Endothelial cell of umbilical vein (primary cell): Measurements from ENCODE around the gene LDLRAD4. TPM values are rescaled to one million over a fixed set of nuclear protein-coding genes. Genes with fewer than 3 reads are reported as not detected.

Source experiments
- BruUV-seq: library from RNA; stranded (reverse); fragments of 400-500 nt; replicated peaks from 2 replicates; lab custom pipeline; 2021; lab: Mats Ljungman, UMichigan
- CTCF ChIA-PET: fragments of 300-600, 350-600 bp; sonication (Branson Sonifier 250); formaldehyde crosslinking; loops from one replicate; lab custom pipeline; 2021; ENCODE audit warnings: antibody characterized with exemption, inconsistent platforms; lab: Charles Lee
- POLR2A ChIA-PET: fragments of 300-600, 350-600 bp; sonication (Branson Sonifier 250); formaldehyde crosslinking; loops from one replicate; lab custom pipeline; 2021; ENCODE audit warnings: antibody characterized with exemption, inconsistent platforms; lab: Charles Lee
- DNase-seq: peaks from one replicate; pipeline ENCODE4 v3.0.0-alpha.2; 2011; ENCODE audit warnings: low read depth, low spot score
- FAIRE-seq: peaks from 2 replicates; lab custom pipeline; 2011; peaks lifted over from hg19 to GRCh38; lab: Jason Lieb, UNC
- H2AFZ ChIP-seq: 2 replicates; pipeline ENCODE4 v1.6.0; 2012; ENCODE audit warnings: low read depth, low read length, control low read depth, inconsistent platforms
- H3K27ac ChIP-seq: 2 replicates; pipeline ENCODE4 v1.5.1; 2011; ENCODE audit warnings: low read depth, mild to moderate bottlenecking, control low read depth, low read length, moderate library complexity; ENCODE audit not compliant: insufficient read depth
- H3K27me3 ChIP-seq, 2 experiments: 2 replicates each; pipeline versions ENCODE4 v1.6.0 to v1.6.1; 2011; ENCODE audit warnings: low read length in 2 of 2, mixed read lengths in 1 of 2; ENCODE audit not compliant: control insufficient read depth in 2 of 2, insufficient read depth in 2 of 2
- H3K36me3 ChIP-seq, 2 experiments: 2 replicates in 1 of 2; 3 replicates in 1 of 2; pipeline ENCODE4 v1.5.1; 2011; ENCODE audit warnings: low read length in 2 of 2, mild to moderate bottlenecking in 1 of 2, moderate library complexity in 1 of 2; ENCODE audit not compliant: control insufficient read depth in 2 of 2, insufficient read depth in 2 of 2; ENCODE audit errors: extremely low read depth in 1 of 2
- H3K4me1 ChIP-seq: 3 replicates; pipeline ENCODE4 v1.5.1; 2011; ENCODE audit warnings: mild to moderate bottlenecking, low read length; ENCODE audit not compliant: control insufficient read depth, insufficient read depth; ENCODE audit errors: extremely low read depth
- H3K4me2 ChIP-seq: 2 replicates; pipeline ENCODE4 v1.6.1; 2011; ENCODE audit warnings: low read length, control low read depth, mixed read lengths; ENCODE audit not compliant: insufficient read depth
- H3K4me3 ChIP-seq, 3 experiments: fragments of 200-600 bp in 1 of 3; sonication (generic), shearing (Covaris generic) in 1 of 3; replicated peaks in 1 of 3; 2 replicates each; pipeline ENCODE4 v1.5.1; 2011 to 2016; ENCODE audit warnings: control low read depth in 3 of 3, low read length in 3 of 3, mild to moderate bottlenecking in 2 of 3, inconsistent platforms in 1 of 3, low read depth in 1 of 3, moderate library complexity in 1 of 3; ENCODE audit not compliant: insufficient read depth in 1 of 3
- H3K79me2 ChIP-seq: 2 replicates; pipeline ENCODE4 v1.6.0; 2012; ENCODE audit warnings: low read length, inconsistent platforms; ENCODE audit not compliant: control insufficient read depth, insufficient read depth
- H3K9ac ChIP-seq: replicated peaks from 2 replicates; pipeline ENCODE3; 2011; ENCODE audit warnings: low read length, control low read depth; ENCODE audit not compliant: insufficient read depth; ENCODE audit errors: extremely low read depth
- H3K9me1 ChIP-seq: replicated peaks from 3 replicates; pipeline ENCODE4 v1.6.0; 2011; ENCODE audit warnings: mild to moderate bottlenecking, low read length; ENCODE audit not compliant: control insufficient read depth, insufficient read depth; ENCODE audit errors: extremely low read depth
- H3K9me3 ChIP-seq: replicated peaks from 2 replicates; pipeline ENCODE4 v1.5.1; 2012; ENCODE audit warnings: low read length, inconsistent platforms; ENCODE audit not compliant: control insufficient read depth, insufficient read depth
- H4K20me1 ChIP-seq: replicated peaks from 2 replicates; pipeline ENCODE3; 2011; ENCODE audit warnings: mild to moderate bottlenecking, low read length; ENCODE audit not compliant: control insufficient read depth, insufficient read depth; ENCODE audit errors: extremely low read depth
- EZH2 ChIP-seq: IDR thresholded peaks from 2 replicates; pipeline ENCODE4 v1.6.1; 2012; ENCODE audit warnings: borderline replicate concordance, low read depth, mild to moderate bottlenecking, moderate library complexity, low read length, inconsistent platforms; ENCODE audit not compliant: severe bottlenecking
- FOS ChIP-seq: IDR thresholded peaks from 2 replicates; pipeline ENCODE4 v1.6.1; 2011; ENCODE audit warnings: mild to moderate bottlenecking, low read length, moderate library complexity, borderline replicate concordance; ENCODE audit not compliant: insufficient read depth
- GATA2 ChIP-seq: IDR thresholded peaks from 2 replicates; pipeline ENCODE4 v1.7.0; 2011; ENCODE audit warnings: low read depth, mild to moderate bottlenecking, moderate library complexity, mixed read lengths, low read length; ENCODE audit not compliant: insufficient read length, insufficient read depth
- JUN ChIP-seq: IDR thresholded peaks from 2 replicates; pipeline ENCODE4 v1.6.1; 2011; ENCODE audit warnings: borderline replicate concordance, low read depth; ENCODE audit not compliant: insufficient read length, insufficient read depth
- MYC ChIP-seq: IDR thresholded peaks from one replicate; pipeline ENCODE4 v1.6.1; 2011; ENCODE audit warnings: mild to moderate bottlenecking, low read depth, low read length
- POLR2A ChIP-seq: IDR thresholded peaks from 2 replicates; pipeline ENCODE4 v1.6.1; 2012; ENCODE audit warnings: low read depth, mild to moderate bottlenecking, control low read depth, low read length
- POLR2AphosphoS5 ChIP-seq: IDR thresholded peaks from 2 replicates; pipeline ENCODE4 v1.6.1; 2012; ENCODE audit warnings: low read depth, mild to moderate bottlenecking, control low read depth, low read length, moderate library complexity; ENCODE audit not compliant: insufficient read depth
- dilution Hi-C: fragments of 300-500 bp; cut with MboI; formaldehyde crosslinking; loops from one replicate; pipeline ENCODE4 v1.15.0; 2019; ENCODE audit warnings: low sequenced_read_pairs; ENCODE audit not compliant: extremely low pct_ligation_motif_present
- intact Hi-C: fragments of 100-400 bp; cut with micrococcal nuclease; formaldehyde crosslinking; loops from one replicate; pipeline ENCODE4 v1.10.0; 2022
- polyA plus RNA-seq, 4 experiments: library from polyadenylated mRNA; depleted of rRNA in 3 of 4; stranded (reverse) in 3 of 4; unstranded in 1 of 4; fragments of >200 nt; gene quantifications; 2 replicates each; pipeline versions ENCODE4 v1.2.1 to v1.2.3, GENCODE V29; 2011 to 2012; ENCODE audit warnings: missing spikeins in 1 of 4
- total RNA-seq: library from RNA; stranded (reverse); gene quantifications from 2 replicates; pipeline ENCODE4 v1.2.3, GENCODE V29; 2021
- TF ChIP-seq, protein P1 (sequence below): IDR thresholded peaks from 2 replicates; pipeline ENCODE4 v1.6.1; 2011; ENCODE audit not compliant: insufficient read depth, insufficient read length
- TF ChIP-seq, protein P2 (sequence below), 2 donors: IDR thresholded peaks; 1 replicate in 1 of 2; 2 replicates in 1 of 2; pipeline ENCODE4 v1.5.1; 2011; ENCODE audit warnings: low read length in 2 of 2, mild to moderate bottlenecking in 2 of 2, moderate library complexity in 2 of 2, control low read depth in 1 of 2, inconsistent platforms in 1 of 2, low read depth in 1 of 2; ENCODE audit not compliant: insufficient read depth in 1 of 2; ENCODE audit errors: extremely low read depth in 1 of 2

LDLRAD4 gene
- total and polyA plus RNA-seq, 2 donors (not counting 3 experiments of a cell fraction or from before 2014, with no cell fraction given) = 5.2 to 6.5 TPM

DNA sequence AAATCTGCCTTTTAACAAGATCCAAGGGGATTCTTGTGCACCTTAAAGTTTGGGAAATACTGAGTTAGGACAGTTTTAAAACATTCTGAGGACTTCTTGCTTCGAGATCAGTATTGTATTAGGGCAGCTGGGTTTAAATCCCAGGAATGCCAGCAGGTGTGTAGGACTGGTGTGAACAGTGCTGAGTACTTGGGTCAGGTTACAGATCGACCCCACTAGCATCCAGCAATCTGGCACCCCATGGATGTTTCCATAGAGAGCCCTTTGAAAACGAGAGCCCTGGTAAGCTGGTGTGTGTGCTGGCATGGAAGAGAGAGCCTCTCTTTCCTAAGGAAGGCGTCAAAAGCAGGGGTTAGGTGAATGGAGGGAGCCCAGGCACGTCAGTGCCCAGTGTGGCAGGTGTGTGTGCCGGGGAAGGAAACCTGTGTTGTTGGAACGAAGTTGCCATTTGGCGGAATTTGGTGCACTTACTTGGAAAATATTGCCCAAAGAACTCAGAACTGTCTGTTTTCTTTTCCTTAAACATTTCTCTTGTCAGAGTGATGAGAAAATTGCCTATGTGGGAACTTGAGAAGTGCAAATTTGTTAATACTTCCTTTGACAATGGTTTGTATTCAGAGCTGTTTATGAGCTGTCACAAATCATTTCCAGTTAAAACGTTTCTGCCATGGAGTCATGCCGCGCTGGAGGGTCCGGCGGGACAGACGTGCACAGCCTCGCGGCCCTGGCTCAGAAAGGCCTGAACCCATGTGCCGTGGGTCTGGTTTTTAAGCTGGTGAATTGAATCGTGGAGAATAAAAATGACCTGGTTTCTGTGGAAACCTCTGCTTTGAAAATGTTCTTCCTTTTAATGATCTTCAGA lies 38.1 kb downstream of the LDLRAD4 start:
- Histone ChIP-seq H3K36me3 (no peaks in the 10 kb centered on the region), H3K9me3 (no peaks in the 10 kb centered on the region), H3K4me3 (no peak overlapping the region), H3K4me2 (no peak overlapping the region), H4K20me1 (no peaks in the 10 kb centered on the region), H3K27me3 (peaks cover 0 to 3% of the 10 kb centered on the region in 2 experiments), H2AFZ (no peak overlapping the region), H3K79me2 (no peaks in the 10 kb centered on the region), H3K9me1 (no peaks in the 10 kb centered on the region), H3K9ac (no peak overlapping the region), H3K27ac (no peak overlapping the region), H3K4me1 (peaks cover 22% of the 10 kb centered on the region)
- ChIA-PET CTCF (no interaction called here), POLR2A (no interaction called here)
- intact Hi-C loops = no loop called here
- FAIRE-seq = no peak
- dilution Hi-C loops = no loop called here
- no peak for DNase-seq
- BruUV-seq = no TSS peak
- no peak for TF ChIP-seq EZH2
- no peak for TF ChIP-seq GATA2
- no peak for TF ChIP-seq FOS
- TF ChIP-seq, protein P1, sequence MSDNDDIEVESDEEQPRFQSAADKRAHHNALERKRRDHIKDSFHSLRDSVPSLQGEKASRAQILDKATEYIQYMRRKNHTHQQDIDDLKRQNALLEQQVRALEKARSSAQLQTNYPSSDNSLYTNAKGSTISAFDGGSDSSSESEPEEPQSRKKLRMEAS = no peak
- TF ChIP-seq JUN = no peak
- no peak for TF ChIP-seq MYC
- TF ChIP-seq POLR2AphosphoS5 = no peak
- TF ChIP-seq, protein P2, sequence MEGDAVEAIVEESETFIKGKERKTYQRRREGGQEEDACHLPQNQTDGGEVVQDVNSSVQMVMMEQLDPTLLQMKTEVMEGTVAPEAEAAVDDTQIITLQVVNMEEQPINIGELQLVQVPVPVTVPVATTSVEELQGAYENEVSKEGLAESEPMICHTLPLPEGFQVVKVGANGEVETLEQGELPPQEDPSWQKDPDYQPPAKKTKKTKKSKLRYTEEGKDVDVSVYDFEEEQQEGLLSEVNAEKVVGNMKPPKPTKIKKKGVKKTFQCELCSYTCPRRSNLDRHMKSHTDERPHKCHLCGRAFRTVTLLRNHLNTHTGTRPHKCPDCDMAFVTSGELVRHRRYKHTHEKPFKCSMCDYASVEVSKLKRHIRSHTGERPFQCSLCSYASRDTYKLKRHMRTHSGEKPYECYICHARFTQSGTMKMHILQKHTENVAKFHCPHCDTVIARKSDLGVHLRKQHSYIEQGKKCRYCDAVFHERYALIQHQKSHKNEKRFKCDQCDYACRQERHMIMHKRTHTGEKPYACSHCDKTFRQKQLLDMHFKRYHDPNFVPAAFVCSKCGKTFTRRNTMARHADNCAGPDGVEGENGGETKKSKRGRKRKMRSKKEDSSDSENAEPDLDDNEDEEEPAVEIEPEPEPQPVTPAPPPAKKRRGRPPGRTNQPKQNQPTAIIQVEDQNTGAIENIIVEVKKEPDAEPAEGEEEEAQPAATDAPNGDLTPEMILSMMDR (IDR thresholded peaks at IDR 0.05; ENCODE audit: extremely low read depth in 1 of 2, insufficient read depth in 1 of 2, low read depth in 1 of 2, low read length in 2 of 2) = no peak
- TF ChIP-seq POLR2A = no peak
